ENCODE results near the gene CAB39.

DNA sequence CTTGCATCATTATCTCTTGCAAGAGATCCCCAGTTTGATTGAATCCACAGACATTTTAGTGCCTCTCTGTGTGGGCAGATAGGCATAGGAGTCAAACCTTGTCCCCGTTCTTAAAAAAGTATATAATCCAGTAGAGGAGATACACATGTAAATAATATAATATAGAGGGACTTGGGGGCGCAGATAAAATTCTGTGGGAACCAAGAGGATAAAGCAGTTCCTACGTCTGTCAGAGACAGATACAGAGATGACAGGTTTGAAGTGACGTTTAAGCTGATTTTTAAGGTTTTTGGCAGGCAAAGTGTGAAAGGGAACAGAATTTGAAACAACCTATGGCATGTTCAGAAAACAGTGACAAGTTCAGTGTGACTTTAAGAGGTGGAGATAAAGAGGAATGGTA lies 63.1 kb downstream of the CAB39 start:
- no peak for TF ChIP-seq POLR2AphosphoS5 (IDR thresholded peaks at IDR 0.05; ENCODE audit: low read depth, low read length)
- TF ChIP-seq TAF1 (IDR thresholded peaks at IDR 0.05; ENCODE audit: borderline replicate concordance, low read depth, low read length): no peak
- TF ChIP-seq POLR2A (IDR thresholded peaks at IDR 0.05; ENCODE audit: low read depth, low read length): no peak
